ENCODE results near the gene LSM14B.

LSM14B gene

DNA sequence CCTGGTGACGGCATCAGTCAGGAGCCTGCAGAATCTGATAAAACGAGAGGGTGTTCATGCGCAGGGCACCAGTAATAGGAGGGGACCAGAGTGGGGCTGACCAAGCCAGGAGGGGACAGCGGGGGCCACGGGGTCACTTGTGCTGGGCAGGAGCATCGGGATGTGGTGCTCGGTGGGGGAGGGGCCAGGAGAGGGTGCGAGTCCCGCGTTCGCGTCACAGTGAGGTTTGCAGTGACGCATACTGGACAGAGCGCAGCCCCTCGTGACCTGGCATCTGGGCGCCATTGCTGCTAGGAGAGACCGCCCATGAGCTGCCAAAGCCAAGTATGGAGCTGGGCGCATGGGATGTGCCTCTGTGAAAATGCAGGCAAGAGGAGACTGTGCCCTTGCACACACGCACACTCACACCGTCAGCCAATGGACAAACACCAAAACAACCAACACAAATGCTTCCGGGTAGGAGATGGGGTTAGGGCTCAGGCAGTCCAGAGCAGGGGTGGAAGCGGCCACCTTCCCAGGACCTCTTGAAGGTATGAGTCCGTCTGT lies 46.7 kb downstream of the LSM14B start:
- TF ChIP-seq, protein P1, sequence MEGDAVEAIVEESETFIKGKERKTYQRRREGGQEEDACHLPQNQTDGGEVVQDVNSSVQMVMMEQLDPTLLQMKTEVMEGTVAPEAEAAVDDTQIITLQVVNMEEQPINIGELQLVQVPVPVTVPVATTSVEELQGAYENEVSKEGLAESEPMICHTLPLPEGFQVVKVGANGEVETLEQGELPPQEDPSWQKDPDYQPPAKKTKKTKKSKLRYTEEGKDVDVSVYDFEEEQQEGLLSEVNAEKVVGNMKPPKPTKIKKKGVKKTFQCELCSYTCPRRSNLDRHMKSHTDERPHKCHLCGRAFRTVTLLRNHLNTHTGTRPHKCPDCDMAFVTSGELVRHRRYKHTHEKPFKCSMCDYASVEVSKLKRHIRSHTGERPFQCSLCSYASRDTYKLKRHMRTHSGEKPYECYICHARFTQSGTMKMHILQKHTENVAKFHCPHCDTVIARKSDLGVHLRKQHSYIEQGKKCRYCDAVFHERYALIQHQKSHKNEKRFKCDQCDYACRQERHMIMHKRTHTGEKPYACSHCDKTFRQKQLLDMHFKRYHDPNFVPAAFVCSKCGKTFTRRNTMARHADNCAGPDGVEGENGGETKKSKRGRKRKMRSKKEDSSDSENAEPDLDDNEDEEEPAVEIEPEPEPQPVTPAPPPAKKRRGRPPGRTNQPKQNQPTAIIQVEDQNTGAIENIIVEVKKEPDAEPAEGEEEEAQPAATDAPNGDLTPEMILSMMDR (IDR thresholded peaks at IDR 0.05; ENCODE audit: insufficient read depth, low read depth, low read length, missing control alignments) = no peak
- DNase-seq (ENCODE audit: low read depth) = no peak
- H3K4me3 ChIP-seq (ENCODE audit: low read depth, low read length) = no peak overlapping the region

DNA sequence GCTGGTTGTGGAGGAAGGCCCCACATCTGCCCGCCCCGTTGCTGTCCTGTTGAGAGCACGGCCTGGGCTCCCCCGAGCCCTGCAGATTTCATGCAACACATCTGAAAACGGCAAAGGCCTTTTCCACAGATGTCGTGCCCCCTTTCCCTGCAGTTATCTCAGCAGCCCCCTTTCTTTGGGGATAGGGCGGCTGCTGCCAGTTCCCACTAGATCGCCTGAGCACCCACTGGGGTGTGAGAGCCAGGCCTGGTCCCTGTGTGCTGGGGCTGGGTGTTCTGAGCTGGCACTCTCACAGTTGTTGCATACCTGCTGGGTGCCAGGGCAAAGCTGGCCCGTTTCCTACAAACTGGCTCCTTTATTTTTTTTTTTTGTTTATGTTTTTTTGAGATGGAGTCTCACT lies 48.3 kb downstream of the LSM14B start:
- H3K4me3 ChIP-seq (ENCODE audit: low read depth, low read length) = no peak overlapping the region
- no peak for DNase-seq (ENCODE audit: low read depth)
- TF ChIP-seq, protein P1 (IDR thresholded peaks at IDR 0.05; ENCODE audit: insufficient read depth, low read depth, low read length, missing control alignments) = no peak

DNA sequence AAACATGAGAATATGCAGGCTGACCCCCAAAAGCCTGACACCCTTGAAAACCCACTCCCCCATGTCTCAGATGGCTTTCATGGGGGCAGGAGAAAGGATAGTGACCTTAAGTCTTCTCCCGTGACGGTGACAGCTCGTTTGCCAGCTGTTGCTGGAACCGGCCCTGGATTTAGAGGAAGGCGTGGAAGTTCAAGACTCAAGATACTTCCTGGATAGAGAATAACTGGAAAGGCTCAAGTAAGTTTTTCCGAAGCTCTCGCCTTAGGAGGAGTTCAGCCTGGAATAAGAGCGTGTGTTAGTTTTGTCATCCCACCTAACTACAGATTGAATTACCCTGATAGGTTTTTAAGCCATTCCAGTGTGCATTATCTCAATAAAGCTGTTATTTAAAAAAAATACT lies 49.0 kb downstream of the LSM14B start:
- DNase-seq (ENCODE audit: low read depth) = no peak
- TF ChIP-seq, protein P1 (IDR thresholded peaks at IDR 0.05; ENCODE audit: insufficient read depth, low read depth, low read length, missing control alignments) = no peak
- no peak overlapping the region for H3K4me3 ChIP-seq (ENCODE audit: low read depth, low read length)

DNA sequence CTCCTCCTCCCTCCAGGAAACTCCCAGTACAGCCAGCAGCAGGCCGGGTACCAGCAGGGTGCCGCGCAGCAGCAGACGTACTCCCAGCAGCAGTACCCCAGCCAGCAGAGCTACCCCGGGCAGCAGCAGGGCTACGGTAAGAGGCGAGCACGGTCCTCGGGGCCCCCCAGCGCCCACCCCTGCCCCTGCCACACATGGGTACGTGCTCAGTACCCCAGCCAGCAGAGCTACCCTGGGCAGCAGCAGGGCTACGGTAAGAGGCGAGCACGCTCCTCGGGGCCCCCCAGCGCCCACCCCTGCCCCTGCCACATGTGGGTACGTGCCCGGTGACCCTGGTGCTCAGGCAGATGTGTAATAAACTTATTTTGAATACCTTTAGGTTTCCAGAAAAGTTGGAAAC lies 50.4 kb downstream of the LSM14B start:
- no peak overlapping the region for H3K4me3 ChIP-seq (ENCODE audit: low read depth, low read length)
- DNase-seq (ENCODE audit: low read depth) = no peak
- TF ChIP-seq, protein P1 (IDR thresholded peaks at IDR 0.05; ENCODE audit: insufficient read depth, low read depth, low read length, missing control alignments) = no peak

DNA sequence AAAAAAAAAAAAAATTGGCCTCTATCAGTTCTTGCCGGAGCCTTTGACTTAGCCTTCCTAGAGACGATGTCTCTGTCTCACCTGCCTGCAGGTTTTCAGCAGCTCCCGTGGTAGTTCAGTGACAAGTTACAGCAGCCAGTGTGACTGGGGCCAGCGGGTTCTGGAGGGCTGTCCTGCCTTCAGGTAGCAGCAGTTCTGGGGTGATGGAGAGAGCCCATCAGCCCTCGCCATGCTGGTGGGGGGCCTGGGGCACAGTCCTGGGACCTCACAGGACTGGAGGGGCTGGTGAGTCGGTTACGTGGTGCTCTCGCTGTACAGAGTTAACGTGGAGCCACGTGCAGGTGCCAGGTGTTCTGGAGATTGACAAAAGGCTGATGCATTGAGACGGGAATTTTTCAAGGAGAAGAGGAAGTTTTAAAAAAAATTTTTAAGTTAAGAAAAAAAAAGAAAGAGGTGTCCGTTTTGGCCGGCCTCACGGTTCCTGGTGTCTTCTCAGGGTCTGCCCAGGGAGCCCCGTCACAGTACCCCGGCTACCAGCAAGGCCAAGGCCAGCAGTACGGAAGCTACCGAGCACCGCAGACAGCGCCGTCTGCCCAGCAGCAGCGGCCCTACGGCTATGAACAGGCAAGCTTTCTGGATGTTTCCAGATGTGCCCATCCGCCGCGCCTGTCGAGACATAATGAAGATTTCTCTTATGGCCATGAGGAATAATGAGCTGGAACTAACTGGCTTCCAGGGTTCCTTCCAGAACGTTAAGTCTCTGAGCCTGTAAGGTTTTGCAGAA lies 51.9 kb downstream of the LSM14B start:
- no peak for DNase-seq (ENCODE audit: low read depth)
- no peak overlapping the region for H3K4me3 ChIP-seq (ENCODE audit: low read depth, low read length)
- TF ChIP-seq, protein P1 (IDR thresholded peaks at IDR 0.05; ENCODE audit: insufficient read depth, low read depth, low read length, missing control alignments) = no peak

DNA sequence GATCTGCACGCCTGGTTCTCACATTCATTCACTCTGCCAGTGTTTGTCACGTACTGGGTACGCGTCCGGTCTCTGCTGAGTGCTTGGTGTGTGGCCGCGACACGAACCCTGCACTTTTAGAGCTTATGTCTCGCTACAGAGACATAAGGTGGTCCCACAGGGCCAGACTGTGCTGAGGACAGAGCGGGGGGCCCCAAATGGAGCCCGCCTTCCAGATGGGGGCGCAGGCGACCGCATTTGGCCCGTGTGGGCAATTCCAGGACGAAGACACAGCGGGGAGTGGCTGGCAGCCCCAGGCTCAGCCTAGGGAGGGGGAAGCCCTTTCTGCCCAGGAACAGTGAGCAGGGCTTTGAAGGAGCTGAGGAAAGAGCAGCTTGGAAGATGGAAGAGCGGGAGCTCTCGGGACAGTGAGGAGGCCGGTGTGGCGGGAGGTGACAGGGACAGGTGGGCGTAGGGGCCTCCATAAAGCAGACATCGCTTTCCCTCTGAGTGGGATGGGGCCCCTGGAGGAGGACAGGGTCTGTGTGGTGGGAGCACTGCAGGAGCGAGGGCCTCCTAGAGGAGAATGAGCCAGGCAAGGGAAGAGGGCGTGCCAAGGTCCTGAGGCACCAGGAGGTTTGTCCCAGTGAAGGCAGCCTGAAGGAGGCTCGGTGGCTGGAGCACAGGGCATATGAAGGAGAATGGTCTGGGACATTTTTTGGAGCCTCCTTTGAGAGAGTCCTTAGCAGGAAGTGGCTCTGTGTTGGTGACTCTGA lies 52.8 kb downstream of the LSM14B start:
- TF ChIP-seq, protein P1 (IDR thresholded peaks at IDR 0.05; ENCODE audit: insufficient read depth, low read depth, low read length, missing control alignments) = no peak
- DNase-seq (ENCODE audit: low read depth) = no peak
- no peak overlapping the region for H3K4me3 ChIP-seq (ENCODE audit: low read depth, low read length)
